Activated CD8-positive, alpha-beta memory T cell treated with anti-CD3 and anti-CD28 coated beads for 24 hours (primary cell): ENCODE results near the gene IFI27L2.

Experiments
- DNase-seq: peaks from one replicate; pipeline ENCODE4 v3.0.0-alpha.2; 2020

IFI27L2 gene

GRCh38 chr14:94145902-94146527 is 16.6 kb upstream of the IFI27L2 start:
- peak; percentile 40 for DNase-seq

GRCh38 chr14:94144765-94145164 is 15.4 kb upstream of the IFI27L2 start:
- peak; percentile 33 for DNase-seq

DNA sequence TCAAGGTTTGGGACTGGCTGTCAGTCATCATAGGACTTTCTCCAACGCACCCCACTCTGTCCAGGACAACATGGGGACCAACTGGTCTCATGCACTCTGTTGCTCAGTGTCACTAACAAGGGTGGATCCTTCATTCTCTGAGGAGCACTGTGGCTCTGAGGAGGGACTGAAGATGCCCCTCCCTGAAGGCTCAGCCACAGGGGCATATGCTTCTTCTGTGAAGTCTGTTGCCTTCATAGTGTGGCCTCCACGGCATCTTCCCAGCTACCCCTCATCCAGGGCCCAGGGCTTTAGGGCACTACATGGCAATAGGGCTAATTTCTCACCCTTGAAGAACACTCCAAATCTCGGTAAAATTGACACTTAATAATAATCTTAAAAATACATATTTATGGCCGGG is 14.3 kb upstream of the IFI27L2 start:
- DNase-seq: peak; percentile 28

DNA sequence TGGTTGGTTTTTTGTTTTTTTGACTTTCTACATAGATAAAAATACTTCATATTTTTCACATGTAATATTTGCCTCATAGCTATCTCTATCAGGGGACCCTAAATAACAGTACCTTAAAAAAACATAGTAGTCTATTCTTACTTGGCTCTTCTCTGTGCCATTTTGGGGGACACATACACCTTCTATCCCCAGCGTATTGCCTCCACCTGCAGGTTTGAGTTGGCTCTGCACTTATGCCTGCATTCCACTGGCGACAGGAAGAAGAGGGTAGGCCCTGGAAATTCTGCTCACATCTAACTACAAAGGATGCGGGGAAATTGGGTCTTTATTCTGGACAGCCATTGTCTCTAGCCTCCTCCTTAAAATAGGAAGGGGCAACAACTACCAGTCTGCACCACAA is 13.8 kb upstream of the IFI27L2 start:
- peak; percentile 38 for DNase-seq

- no peak for DNase-seq
Observed at GRCh38 chr14:94142836-94143235, 13.4 kb upstream of the IFI27L2 start.

- no peak for DNase-seq
Observed at GRCh38 chr14:94142247-94142646, 12.8 kb upstream of the IFI27L2 start.

- peak; percentile 24 for DNase-seq
Observed at GRCh38 chr14:94139421-94139820, 10.0 kb upstream of the IFI27L2 start.

GRCh38 chr14:94139006-94139405 is 9.6 kb upstream of the IFI27L2 start:
- no peak for DNase-seq

DNA sequence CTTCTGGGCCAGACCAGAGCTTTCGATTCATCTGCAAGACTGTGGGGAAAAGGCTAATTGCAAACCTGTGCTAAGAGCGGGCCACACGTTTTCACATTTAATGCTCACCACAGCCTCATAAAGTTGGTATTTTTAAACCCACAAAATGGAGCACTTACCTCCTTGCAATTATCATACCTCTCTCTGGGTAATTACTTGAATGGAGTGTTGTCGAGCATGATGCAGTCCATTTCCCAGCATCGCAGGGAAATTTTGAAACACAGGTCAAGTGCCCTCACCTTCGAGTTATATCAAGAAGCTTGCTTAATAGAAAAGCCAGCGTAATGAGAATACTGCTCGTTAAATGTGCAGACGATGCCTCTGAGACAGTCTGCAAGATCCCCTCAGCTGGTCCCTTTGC is 8.8 kb upstream of the IFI27L2 start:
- no peak for DNase-seq

DNA sequence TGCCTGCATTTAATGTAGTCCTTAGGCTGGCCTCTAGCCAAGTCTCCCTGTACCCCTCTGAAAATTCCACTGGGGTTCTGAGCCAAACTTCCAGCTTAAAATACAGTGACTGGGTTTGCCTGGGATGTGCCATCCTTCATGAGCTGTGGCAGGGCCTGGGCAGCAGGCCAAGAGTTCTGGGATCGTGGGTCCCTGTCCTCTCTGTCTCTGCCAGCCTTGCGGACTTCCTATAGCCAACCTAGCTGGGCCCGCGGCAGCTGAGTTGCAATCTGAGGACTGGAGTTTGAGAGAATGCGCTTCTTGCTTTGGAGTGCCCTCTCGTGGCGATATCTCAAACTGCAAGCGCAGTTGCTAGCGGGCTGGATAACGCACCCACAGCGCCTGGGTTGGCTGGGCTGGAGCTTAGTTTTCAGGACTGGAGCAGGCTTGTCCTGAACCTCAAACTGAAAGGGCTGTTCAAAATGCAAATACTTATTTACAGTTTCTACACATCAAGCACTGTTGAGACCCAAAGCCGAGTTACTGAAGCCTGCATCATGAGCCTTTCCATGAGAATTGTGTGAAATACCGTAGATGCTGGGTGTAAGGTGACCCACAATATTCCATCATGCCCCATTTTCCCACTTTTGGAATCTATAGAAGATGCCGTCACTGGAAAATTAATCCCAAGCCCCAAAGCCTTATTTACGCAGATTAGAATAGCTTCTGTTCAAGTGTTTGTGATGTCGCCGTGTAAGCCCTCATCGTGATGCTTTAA is 7.3 kb upstream of the IFI27L2 start:
- DNase-seq: peak; percentile 95

GRCh38 chr14:94135476-94135875 is 6.1 kb upstream of the IFI27L2 start:
- DNase-seq: peak; percentile 21

- DNase-seq: peak; percentile 67
Observed at GRCh38 chr14:94132285-94132887, 3.0 kb upstream of the IFI27L2 start.

DNA sequence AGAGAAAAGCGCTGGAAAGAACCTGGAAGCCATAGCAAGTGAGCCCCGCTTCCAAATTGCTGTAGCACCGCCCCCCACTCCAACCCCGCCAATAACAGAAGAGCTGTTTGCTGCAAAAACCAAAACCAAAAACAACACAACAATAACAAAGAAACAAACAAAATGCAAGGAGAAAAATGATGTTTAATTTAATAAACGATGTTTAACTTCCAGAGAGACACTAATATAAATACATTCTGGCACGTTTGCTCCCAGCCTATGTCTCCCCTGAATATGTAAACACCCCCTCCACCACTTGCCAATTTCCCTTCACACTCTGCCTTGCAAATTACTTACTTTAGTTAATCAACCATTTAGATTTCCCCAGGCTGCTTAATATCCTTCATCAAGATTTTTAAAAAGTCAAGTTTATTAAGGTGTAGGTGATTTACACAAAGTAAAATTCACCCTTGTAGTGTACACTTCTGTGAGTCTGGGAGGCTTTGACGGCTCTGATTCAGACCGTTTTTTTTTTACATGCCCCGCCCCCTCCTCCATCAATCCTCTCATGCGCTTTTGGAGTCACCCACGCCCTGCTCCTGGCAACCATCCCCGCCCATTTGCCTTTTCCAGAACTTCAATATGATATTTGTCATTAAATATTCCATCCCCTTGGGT is 482 bp upstream of the IFI27L2 start:
- DNase-seq: peak; percentile 52

- peak; percentile 35 for DNase-seq
Observed at GRCh38 chr14:94128216-94128839, 1.1 kb downstream of the IFI27L2 start.

DNA sequence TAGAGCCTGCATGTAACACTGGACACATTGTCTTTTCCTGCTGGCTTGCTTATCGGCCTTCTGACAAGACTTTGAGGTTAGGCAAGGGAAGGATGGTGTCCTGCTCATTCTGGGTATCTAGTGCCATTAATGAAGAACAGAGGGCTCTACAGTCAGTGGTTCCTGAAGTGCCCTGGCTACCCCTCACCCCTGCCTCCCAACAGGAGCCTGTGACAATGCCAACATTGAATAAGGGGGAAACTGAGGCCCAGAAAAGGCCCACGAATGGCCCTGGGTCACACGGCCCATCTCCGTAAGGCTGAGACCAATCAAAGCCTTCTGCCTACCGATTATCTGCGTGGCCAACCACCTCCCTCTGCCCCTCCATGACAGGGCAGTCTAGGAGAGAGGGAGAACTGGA is 2.1 kb downstream of the IFI27L2 start:
- peak; percentile 45 for DNase-seq

DNA sequence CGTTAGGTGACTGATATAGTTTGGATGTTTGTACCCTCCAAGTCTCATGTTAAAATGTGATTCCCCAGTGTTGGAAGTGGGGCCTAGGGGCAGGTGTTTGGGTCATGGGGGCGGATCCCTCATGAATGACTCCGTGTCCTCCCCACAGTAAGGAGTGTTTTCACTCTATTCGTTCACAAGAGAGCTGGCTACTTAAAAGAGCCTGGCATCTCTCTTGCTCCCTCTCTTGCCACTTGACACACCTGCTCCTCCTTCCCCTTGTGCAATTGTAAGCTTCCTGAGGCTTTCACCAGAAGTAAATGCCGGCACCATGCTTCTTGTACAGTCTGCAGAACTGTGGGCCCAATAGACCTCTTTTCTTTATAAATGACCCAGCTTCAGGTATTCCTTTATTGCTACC is 2.6 kb downstream of the IFI27L2 start:
- no peak for DNase-seq

GRCh38 chr14:94126419-94126677 is 3.1 kb downstream of the IFI27L2 start:
- no peak for DNase-seq

GRCh38 chr14:94125659-94126418 is 3.6 kb downstream of the IFI27L2 start:
- peak; percentile 41 for DNase-seq

GRCh38 chr14:94124582-94125377 is 4.6 kb downstream of the IFI27L2 start:
- peak; percentile 43 for DNase-seq

DNA sequence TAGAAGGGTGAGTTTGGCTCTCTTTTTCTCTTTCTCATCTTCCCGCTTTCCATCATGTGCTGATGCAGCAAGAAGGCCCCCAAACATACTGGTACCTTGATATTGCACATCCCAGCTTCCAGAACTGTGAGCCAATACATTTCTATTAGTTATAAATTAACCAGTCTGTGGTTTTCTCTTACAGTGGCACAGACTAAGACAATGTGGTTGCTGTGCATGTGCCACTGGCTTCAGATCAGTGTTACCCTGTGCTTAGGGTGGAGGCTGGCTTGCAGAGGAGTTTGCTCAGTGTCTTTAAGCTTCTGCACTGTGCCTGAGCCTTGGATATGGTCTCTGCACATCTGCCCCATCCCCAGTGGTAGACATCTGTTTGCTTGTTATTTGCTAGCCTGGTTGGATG is 5.5 kb downstream of the IFI27L2 start:
- DNase-seq: no peak

GRCh38 chr14:94123296-94123695 is 6.1 kb downstream of the IFI27L2 start:
- DNase-seq: no peak

DNA sequence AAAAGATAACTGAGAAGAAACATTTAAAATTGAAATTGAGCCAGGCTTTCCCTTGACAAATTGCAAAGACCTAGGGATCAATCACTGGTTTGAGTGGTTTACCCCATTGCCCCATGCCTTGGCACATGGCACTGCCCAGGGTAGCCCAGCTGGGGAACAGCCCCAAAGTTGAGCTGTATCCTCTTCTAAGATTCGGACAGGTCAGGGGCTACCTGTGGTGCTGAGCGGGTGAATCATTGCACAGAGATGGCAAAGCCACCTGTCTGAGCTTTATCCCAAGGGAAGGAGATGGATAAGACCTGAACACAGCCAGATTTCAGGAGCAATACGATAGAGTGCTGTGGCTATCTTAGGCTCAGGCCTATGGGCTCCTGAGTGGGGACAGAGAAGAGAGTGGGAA is 7.0 kb downstream of the IFI27L2 start:
- DNase-seq: no peak
